GM19193 (cell line): ENCODE measurements around the gene MAP3K7CL.

Experiments
- POLR2A ChIP-seq: IDR thresholded peaks from 4 replicates; pipeline ENCODE4 v1.6.1; 2011; ENCODE audit not compliant: insufficient read depth, insufficient read length; ENCODE audit errors: extremely low read depth

Gene MAP3K7CL

GRCh38 chr21:29195981-29196669 lies 65.7 kb downstream of the MAP3K7CL start:
- TF ChIP-seq POLR2A = no peak

GRCh38 chr21:29196670-29197191 lies 66.3 kb downstream of the MAP3K7CL start:
- TF ChIP-seq POLR2A = no peak

GRCh38 chr21:29201186-29201585 lies 70.7 kb downstream of the MAP3K7CL start:
- no peak for TF ChIP-seq POLR2A

GRCh38 chr21:29205009-29205408 lies 74.6 kb downstream of the MAP3K7CL start:
- TF ChIP-seq POLR2A = no peak

GRCh38 chr21:29205988-29206387 lies 75.5 kb downstream of the MAP3K7CL start:
- no peak for TF ChIP-seq POLR2A

- no peak for TF ChIP-seq POLR2A
Observed at GRCh38 chr21:29206445-29206844, 76.0 kb downstream of the MAP3K7CL start.

- no peak for TF ChIP-seq POLR2A
Observed at GRCh38 chr21:29207201-29207600, 76.8 kb downstream of the MAP3K7CL start.

GRCh38 chr21:29208044-29208681 lies 77.7 kb downstream of the MAP3K7CL start:
- no peak for TF ChIP-seq POLR2A

- TF ChIP-seq POLR2A = no peak
Observed at GRCh38 chr21:29208682-29209059, 78.2 kb downstream of the MAP3K7CL start.

GRCh38 chr21:29209696-29210095 lies 79.3 kb downstream of the MAP3K7CL start:
- TF ChIP-seq POLR2A = no peak

GRCh38 chr21:29211205-29211604 lies 80.8 kb downstream of the MAP3K7CL start:
- TF ChIP-seq POLR2A = no peak

- TF ChIP-seq POLR2A = no peak
Observed at GRCh38 chr21:29212446-29212845, 82.0 kb downstream of the MAP3K7CL start.

- no peak for TF ChIP-seq POLR2A
Observed at GRCh38 chr21:29213513-29214385, 83.3 kb downstream of the MAP3K7CL start.

GRCh38 chr21:29215709-29216108 lies 85.3 kb downstream of the MAP3K7CL start:
- no peak for TF ChIP-seq POLR2A

GRCh38 chr21:29217818-29218291 lies 87.4 kb downstream of the MAP3K7CL start:
- TF ChIP-seq POLR2A = no peak

GRCh38 chr21:29218749-29219148 lies 88.3 kb downstream of the MAP3K7CL start:
- TF ChIP-seq POLR2A = no peak

GRCh38 chr21:29219165-29219770 lies 88.8 kb downstream of the MAP3K7CL start:
- TF ChIP-seq POLR2A = no peak
